K562 (cell line): Measurements from ENCODE around the gene OR8G5. TPM values are rescaled to one million over a fixed set of nuclear protein-coding genes. Genes with fewer than 3 reads are reported as not detected.
A peak's percentile ranks its signal among the peaks of the same experiment; 100 is the strongest.

Experiments used
- ATF7 ChIP-seq: fragments of 450-650 bp; IDR thresholded peaks from 2 replicates; pipeline ENCODE4 v1.7.1; 2014; ENCODE audit warnings: mild to moderate bottlenecking, moderate library complexity
- C11orf30 ChIP-seq: fragments of 450-650 bp; IDR thresholded peaks from 2 replicates; pipeline ENCODE4 v1.6.1; 2016; ENCODE audit warnings: low read depth, mild to moderate bottlenecking
- FOXA3 ChIP-seq, 2 experiments: fragments of 450-650 bp in 1 of 2; sonication (generic) in 1 of 2; formaldehyde crosslinking; IDR thresholded peaks in 1 of 2; conservative IDR thresholded peaks in 1 of 2; 2 replicates each; pipeline versions ENCODE4 v1.4.0 to v1.8.0; 2020 to 2022; ENCODE audit warnings: mild to moderate bottlenecking in 2 of 2, missing genetic modification reagents in 1 of 2
- HMG20B ChIP-seq: fragments of 250-450 bp; sonication (Bioruptor Pico); IDR thresholded peaks from 2 replicates; pipeline ENCODE4 v1.5.0; 2021; ENCODE audit warnings: mild to moderate bottlenecking
- MCM3 ChIP-seq: fragments of 450-650 bp; IDR thresholded peaks from 2 replicates; pipeline ENCODE4 v1.6.1; 2016
- MCM5 ChIP-seq: fragments of 450-650 bp; IDR thresholded peaks from 2 replicates; pipeline ENCODE4 v1.6.1; 2016; ENCODE audit warnings: low read depth
- NR2C2 ChIP-seq, 2 experiments: fragments of 200-800 bp in 1 of 2; sonication (Bioruptor generic) in 1 of 2; sonication (generic) in 1 of 2; formaldehyde crosslinking in 1 of 2; IDR thresholded peaks; 2 replicates each; pipeline versions ENCODE4 v1.6.1 to v1.8.0; 2016 to 2022; ENCODE audit warnings: mild to moderate bottlenecking in 1 of 2, missing compliant biosample characterization in 1 of 2, missing genetic modification characterization in 1 of 2, missing genetic modification reagents in 1 of 2
- PHB ChIP-seq: fragments of 250-450 bp; sonication (Bioruptor Pico); IDR thresholded peaks from 2 replicates; pipeline ENCODE4 v1.5.0; 2021
- POLR2H ChIP-seq: IDR thresholded peaks from 2 replicates; pipeline ENCODE4 v1.6.1; 2016; ENCODE audit warnings: missing genetic modification characterization, low read depth, mild to moderate bottlenecking, control low read depth, missing compliant biosample characterization, moderate library complexity
- PTBP1 ChIP-seq: fragments of 200-400 bp; formaldehyde crosslinking; IDR thresholded peaks from 2 replicates; pipeline ENCODE4 v1.6.1; 2017; ENCODE audit warnings: low read depth, low read length
- SMARCA4 ChIP-seq: fragments of 450-650 bp; IDR thresholded peaks from 2 replicates; pipeline ENCODE4 v1.6.1; 2016
- SP1 ChIP-seq: sonication (generic); formaldehyde crosslinking; IDR thresholded peaks from 2 replicates; pipeline ENCODE4 v1.8.1; 2022; ENCODE audit warnings: mild to moderate bottlenecking, missing genetic modification reagents
- TCF7 ChIP-seq: sonication (generic); IDR thresholded peaks from 2 replicates; pipeline ENCODE4 v1.6.1; 2016; ENCODE audit warnings: antibody characterized with exemption, borderline replicate concordance
- TGIF2 ChIP-seq: sonication (generic); formaldehyde crosslinking; IDR thresholded peaks from 2 replicates; pipeline ENCODE4 v1.8.1; 2022; ENCODE audit warnings: mild to moderate bottlenecking, missing genetic modification reagents, moderate library complexity
- XRCC4 ChIP-seq: IDR thresholded peaks from one replicate; pipeline ENCODE4 v1.6.1; 2011; ENCODE audit not compliant: insufficient read depth, insufficient read length; ENCODE audit errors: extremely low read depth
- ZNF140 ChIP-seq: fragments of 250-450 bp; sonication (Bioruptor Pico); IDR thresholded peaks from 2 replicates; pipeline ENCODE4 v1.8.0; 2021; ENCODE audit warnings: moderate library complexity, mild to moderate bottlenecking, inconsistent platforms
- ZNF184 ChIP-seq: sonication (generic); formaldehyde crosslinking; IDR thresholded peaks from 2 replicates; pipeline ENCODE4 v1.5.0; 2020; ENCODE audit warnings: missing genetic modification reagents
- ZNF212 ChIP-seq: fragments of 450-650 bp; formaldehyde crosslinking; IDR thresholded peaks from 2 replicates; pipeline ENCODE4 v1.4.0; 2020; ENCODE audit warnings: mild to moderate bottlenecking
- ZNF408 ChIP-seq: fragments of 250-450 bp; sonication (Bioruptor Pico); IDR thresholded peaks from 2 replicates; pipeline ENCODE4 v1.4.0; 2020; ENCODE audit warnings: low read depth, mild to moderate bottlenecking, moderate library complexity
- ZNF431 ChIP-seq: sonication (generic); formaldehyde crosslinking; IDR thresholded peaks from 2 replicates; pipeline ENCODE4 v1.8.0; 2022; ENCODE audit warnings: mild to moderate bottlenecking, missing genetic modification reagents
- ZNF445 ChIP-seq: fragments of 250-450 bp; sonication (Bioruptor Pico); IDR thresholded peaks from 2 replicates; pipeline ENCODE4 v1.4.0; 2020; ENCODE audit warnings: low read depth, mild to moderate bottlenecking, moderate library complexity
- ZNF561 ChIP-seq: fragments of 450-650 bp; formaldehyde crosslinking; conservative IDR thresholded peaks from 2 replicates; pipeline ENCODE4 v1.4.0; 2020; ENCODE audit warnings: mild to moderate bottlenecking, moderate library complexity
- ZNF766 ChIP-seq: fragments of 200-800 bp; sonication (Bioruptor generic); conservative IDR thresholded peaks from 2 replicates; pipeline ENCODE4 v1.6.1; 2016; ENCODE audit warnings: missing genetic modification characterization, missing compliant biosample characterization
- ZNF79 ChIP-seq: fragments of 250-450 bp; sonication (Bioruptor Pico); IDR thresholded peaks from 2 replicates; pipeline ENCODE4 v1.4.0; 2020; ENCODE audit warnings: low read depth, mild to moderate bottlenecking, moderate library complexity
- polyA plus RNA-seq, 8 experiments: library from polyadenylated mRNA; depleted of rRNA in 4 of 8; stranded (reverse) in 5 of 8; unstranded in 3 of 8; fragments of >200 nt; fragmentation: Nextera tagmentation in 2 of 8; fragmentation: Illumina TruSeq in 1 of 8; extraction: Ambion mirVana in 2 of 8; extraction: Trizol in 1 of 8; gene quantifications; 2 replicates each; pipeline versions ENCODE4 v1.2.1 to v1.2.3, GENCODE V29; 2011 to 2014; ENCODE audit warnings: inconsistent platforms in 1 of 8, missing spikeins in 1 of 8
- total RNA-seq, 7 experiments: library from RNA; depleted of rRNA in 6 of 7; stranded (reverse); fragments of >200 nt in 6 of 7; fragmentation: Illumina TruSeq in 2 of 7; extraction: Trizol in 2 of 7; gene quantifications; 2 replicates each; pipeline versions ENCODE4 v1.2.1 to v1.2.3, GENCODE V29; 2011 to 2021; ENCODE audit warnings: low replicate concordance in 1 of 7
- TF ChIP-seq, protein P1 (sequence below): fragments of 250-450 bp; sonication (Bioruptor Pico); IDR thresholded peaks from 2 replicates; pipeline ENCODE4 v1.9.0; 2021; ENCODE audit warnings: mild to moderate bottlenecking
- TF ChIP-seq, protein P2 (sequence below): IDR thresholded peaks from 2 replicates; pipeline ENCODE4 v1.6.1; 2011; ENCODE audit not compliant: insufficient read length; ENCODE audit errors: extremely low read depth
- TF ChIP-seq, protein P3 (sequence below), 2 experiments: fragments of 450-650 bp in 1 of 2; sonication (generic) in 1 of 2; formaldehyde crosslinking; conservative IDR thresholded peaks; 2 replicates each; pipeline versions ENCODE4 v1.4.0 to v1.8.1; 2020 to 2022; ENCODE audit warnings: mild to moderate bottlenecking in 1 of 2, missing genetic modification reagents in 1 of 2
- TF ChIP-seq, protein P4 (sequence below): fragments of 450-650 bp; formaldehyde crosslinking; IDR thresholded peaks from 2 replicates; pipeline ENCODE4 v1.4.0; 2020; ENCODE audit warnings: mild to moderate bottlenecking, moderate library complexity

OR8G5 gene
- total and polyA plus RNA-seq, 9 of the 15 experiments (the other 6 are each of a cell fraction or from before 2014, with no cell fraction given) = 0.18 to 3.8 (median 1.7) TPM

DNA sequence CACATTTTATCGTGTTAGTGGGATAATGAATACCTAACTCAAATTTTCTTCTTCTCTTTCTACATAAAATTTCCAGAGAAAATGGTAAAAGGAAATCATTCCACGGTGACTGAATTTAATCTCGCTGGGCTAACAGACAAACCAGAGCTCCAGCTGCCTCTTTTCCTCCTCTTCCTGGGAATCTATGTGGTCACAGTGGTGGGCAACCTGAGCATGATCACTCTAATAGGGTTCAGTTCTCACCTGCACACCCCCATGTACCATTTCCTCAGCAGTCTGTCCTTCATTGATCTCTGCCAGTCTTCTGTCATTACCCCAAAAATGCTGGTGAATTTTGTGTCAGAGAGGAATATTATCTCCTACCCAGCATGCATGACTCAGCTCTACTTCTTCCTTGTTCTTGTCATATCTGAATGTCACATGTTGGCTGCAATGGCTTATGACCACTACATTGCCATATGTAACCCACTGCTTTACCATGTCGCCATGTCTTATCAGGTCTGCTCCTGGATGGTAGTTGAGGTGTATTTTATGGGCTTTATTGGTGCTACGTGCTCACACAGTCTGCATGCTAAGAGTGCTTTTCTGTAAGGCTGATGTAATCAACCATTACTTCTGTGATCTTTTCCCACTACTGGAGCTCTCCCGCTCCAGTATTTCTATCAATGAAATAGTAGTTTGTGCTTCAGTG, 48.9 kb upstream of the OR8G5 start (continued):
- TF ChIP-seq ZNF561 (peak; percentile 20; the same call in 1 of the 2 replicates), ZNF445 (CRISPR knock-in tag) (0 out of 2 replicates have a peak, but pooled peaks have one; percentile 36), SP1 (CRISPR knock-in tag) (no peak), ZNF766 (CRISPR knock-in tag) (peak; percentile 96), FOXA3 (CRISPR knock-in tag; conservative IDR thresholded peaks at IDR 0.05 in 1 of 2, IDR thresholded peaks at IDR 0.05 in 1 of 2) (0 out of 4 replicates have a peak, but pooled peaks of 1 of the 2 experiments have one; percentile 19), ZNF212 (CRISPR knock-in tag) (no peak), HMG20B (CRISPR knock-in tag) (no peak), C11orf30 (peak; percentile 96), PHB (CRISPR knock-in tag) (no peak), ZNF140 (CRISPR knock-in tag) (no peak), ATF7 (peak; percentile 89), ZNF184 (CRISPR knock-in tag) (no peak), TGIF2 (CRISPR knock-in tag) (no peak), ZNF79 (peak; percentile 78; the same call in 1 of the 2 replicates), ZNF408 (CRISPR knock-in tag) (no peak), TCF7 (no peak), SMARCA4 (peak; percentile 98), XRCC4 (no peak), NR2C2 (CRISPR knock-in tag; IDR thresholded peaks at IDR 0.05) (no peak), NR2C2 (tag; IDR thresholded peaks at IDR 0.05) (peak; percentile 62), MCM3 (no peak), MCM5 (no peak), PTBP1 (no peak), ZNF431 (CRISPR knock-in tag) (no peak), POLR2H (peak; percentile 37; the same call in 1 of the 2 replicates)
- TF ChIP-seq, protein P1, sequence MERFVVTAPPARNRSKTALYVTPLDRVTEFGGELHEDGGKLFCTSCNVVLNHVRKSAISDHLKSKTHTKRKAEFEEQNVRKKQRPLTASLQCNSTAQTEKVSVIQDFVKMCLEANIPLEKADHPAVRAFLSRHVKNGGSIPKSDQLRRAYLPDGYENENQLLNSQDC (CRISPR knock-in tag) = no peak
- TF ChIP-seq, protein P2, sequence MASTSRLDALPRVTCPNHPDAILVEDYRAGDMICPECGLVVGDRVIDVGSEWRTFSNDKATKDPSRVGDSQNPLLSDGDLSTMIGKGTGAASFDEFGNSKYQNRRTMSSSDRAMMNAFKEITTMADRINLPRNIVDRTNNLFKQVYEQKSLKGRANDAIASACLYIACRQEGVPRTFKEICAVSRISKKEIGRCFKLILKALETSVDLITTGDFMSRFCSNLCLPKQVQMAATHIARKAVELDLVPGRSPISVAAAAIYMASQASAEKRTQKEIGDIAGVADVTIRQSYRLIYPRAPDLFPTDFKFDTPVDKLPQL = no peak
- TF ChIP-seq, protein P3, sequence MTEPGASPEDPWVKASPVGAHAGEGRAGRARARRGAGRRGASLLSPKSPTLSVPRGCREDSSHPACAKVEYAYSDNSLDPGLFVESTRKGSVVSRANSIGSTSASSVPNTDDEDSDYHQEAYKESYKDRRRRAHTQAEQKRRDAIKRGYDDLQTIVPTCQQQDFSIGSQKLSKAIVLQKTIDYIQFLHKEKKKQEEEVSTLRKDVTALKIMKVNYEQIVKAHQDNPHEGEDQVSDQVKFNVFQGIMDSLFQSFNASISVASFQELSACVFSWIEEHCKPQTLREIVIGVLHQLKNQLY (CRISPR knock-in tag; conservative IDR thresholded peaks at IDR 0.05) = no peak
- TF ChIP-seq, protein P4, sequence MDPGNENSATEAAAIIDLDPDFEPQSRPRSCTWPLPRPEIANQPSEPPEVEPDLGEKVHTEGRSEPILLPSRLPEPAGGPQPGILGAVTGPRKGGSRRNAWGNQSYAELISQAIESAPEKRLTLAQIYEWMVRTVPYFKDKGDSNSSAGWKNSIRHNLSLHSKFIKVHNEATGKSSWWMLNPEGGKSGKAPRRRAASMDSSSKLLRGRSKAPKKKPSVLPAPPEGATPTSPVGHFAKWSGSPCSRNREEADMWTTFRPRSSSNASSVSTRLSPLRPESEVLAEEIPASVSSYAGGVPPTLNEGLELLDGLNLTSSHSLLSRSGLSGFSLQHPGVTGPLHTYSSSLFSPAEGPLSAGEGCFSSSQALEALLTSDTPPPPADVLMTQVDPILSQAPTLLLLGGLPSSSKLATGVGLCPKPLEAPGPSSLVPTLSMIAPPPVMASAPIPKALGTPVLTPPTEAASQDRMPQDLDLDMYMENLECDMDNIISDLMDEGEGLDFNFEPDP (CRISPR knock-in tag) = no peak
